H1 (cell line): ENCODE data around the gene MEIOSIN. TPM values are rescaled to one million over a fixed set of nuclear protein-coding genes. Genes with fewer than 3 reads are reported as not detected.

ENCODE experiments used
- CTCF ChIA-PET: fragments of 300-600 bp; sonication (Branson Sonifier 250); formaldehyde crosslinking; loops from one replicate; lab custom pipeline; 2021; ENCODE audit not compliant: partially characterized antibody; lab: Charles Lee
- POLR2A ChIA-PET: fragments of 300-600 bp; sonication (Branson Sonifier 250); formaldehyde crosslinking; loops from one replicate; lab custom pipeline; 2021; ENCODE audit warnings: inconsistent platforms; ENCODE audit not compliant: partially characterized antibody; lab: Charles Lee
- DNase-seq, 2 experiments: peaks; one replicate each; pipeline versions ENCODE4 v3.0.0 to v3.0.0-alpha.2; 2010 to 2022; ENCODE audit warnings: low spot score in 2 of 2, low read depth in 1 of 2, mixed read lengths in 1 of 2
- FAIRE-seq: peaks from 2 replicates; lab custom pipeline; 2011; peaks lifted over from hg19 to GRCh38; lab: Jason Lieb, UNC
- H2AFZ ChIP-seq: 2 replicates; pipeline ENCODE4 v1.8.1; 2012; ENCODE audit warnings: low read length, inconsistent platforms
- H2AK5ac ChIP-seq: 2 replicates; pipeline ENCODE4 v1.6.1; 2013; ENCODE audit warnings: low read depth, low read length
- H2BK120ac ChIP-seq: replicated peaks from 2 replicates; pipeline ENCODE3; 2013; ENCODE audit warnings: low read depth, low read length, inconsistent platforms
- H2BK12ac ChIP-seq: 2 replicates; pipeline ENCODE4 v1.6.1; 2013; ENCODE audit warnings: low read depth, low read length
- H2BK15ac ChIP-seq: 2 replicates; pipeline ENCODE4 v1.6.1; 2013; ENCODE audit warnings: low read length
- H2BK20ac ChIP-seq: 2 replicates; pipeline ENCODE4 v1.6.1; 2013; ENCODE audit warnings: low read length
- H2BK5ac ChIP-seq: 2 replicates; pipeline ENCODE4 v1.6.1; 2013; ENCODE audit warnings: low read depth, low read length
- H3K14ac ChIP-seq: 2 replicates; pipeline ENCODE4 v1.6.1; 2013; ENCODE audit warnings: inconsistent platforms; ENCODE audit not compliant: insufficient read length
- H3K18ac ChIP-seq: 2 replicates; pipeline ENCODE4 v1.6.1; 2013; ENCODE audit warnings: low read length; ENCODE audit errors: extremely low read depth
- H3K23ac ChIP-seq: 2 replicates; pipeline ENCODE4 v1.6.1; 2013; ENCODE audit warnings: inconsistent platforms; ENCODE audit not compliant: insufficient read length
- H3K23me2 ChIP-seq: 2 replicates; pipeline ENCODE4 v1.6.1; 2013; ENCODE audit warnings: low read depth, low read length
- H3K27ac ChIP-seq: 2 replicates; pipeline ENCODE4 v1.6.1; 2011; ENCODE audit warnings: low read depth, low read length, inconsistent platforms
- H3K27me3 ChIP-seq, 4 experiments: replicated peaks in 1 of 4; 1 replicate in 1 of 4; 2 replicates in 3 of 4; pipeline versions ENCODE4 v1.6.1 to v1.8.1; 2011 to 2013; ENCODE audit warnings: low read length in 3 of 4, mild to moderate bottlenecking in 3 of 4, inconsistent platforms in 2 of 4, mixed read lengths in 2 of 4, moderate library complexity in 1 of 4; ENCODE audit not compliant: control insufficient read depth in 3 of 4, insufficient read depth in 3 of 4; ENCODE audit errors: extremely low read depth in 1 of 4
- H3K36me3 ChIP-seq, 4 experiments: 2 replicates each; pipeline versions ENCODE4 v1.6.1 to v1.8.1; 2011 to 2013; ENCODE audit warnings: mild to moderate bottlenecking in 4 of 4, low read length in 3 of 4, moderate library complexity in 2 of 4, control low read depth in 1 of 4, inconsistent platforms in 1 of 4; ENCODE audit not compliant: insufficient read depth in 4 of 4, control insufficient read depth in 2 of 4
- H3K4ac ChIP-seq: replicated peaks from 2 replicates; pipeline ENCODE3; 2013; ENCODE audit warnings: low read length, low read depth, mixed read lengths, inconsistent platforms; ENCODE audit not compliant: insufficient read length
- H3K4me1 ChIP-seq, 4 experiments: replicated peaks in 1 of 4; 1 replicate in 1 of 4; 2 replicates in 3 of 4; pipeline versions ENCODE4 v1.6.1 to v1.8.1; 2011 to 2013; ENCODE audit warnings: low read length in 3 of 4, inconsistent platforms in 2 of 4, mixed read lengths in 1 of 4; ENCODE audit not compliant: insufficient read depth in 4 of 4, control insufficient read depth in 3 of 4
- H3K4me2 ChIP-seq, 2 experiments: 2 replicates each; pipeline versions ENCODE4 v1.6.1 to v1.8.1; 2011 to 2013; ENCODE audit warnings: low read depth in 2 of 2, low read length in 2 of 2, control low read depth in 1 of 2, inconsistent platforms in 1 of 2, mild to moderate bottlenecking in 1 of 2; ENCODE audit not compliant: insufficient read depth in 1 of 2
- H3K4me3 ChIP-seq, 4 experiments: fragments of 200-600, 300-600 bp in 1 of 4; sonication (generic), shearing (Covaris generic), sonication (Bioruptor Twin) in 1 of 4; 2 replicates each; pipeline versions ENCODE4 v1.5.1 to v1.8.1; 2011 to 2016; ENCODE audit warnings: low read length in 4 of 4, low read depth in 3 of 4, control low read depth in 2 of 4, inconsistent platforms in 2 of 4, mild to moderate bottlenecking in 2 of 4, mixed read lengths in 1 of 4, moderate library complexity in 1 of 4; ENCODE audit not compliant: insufficient read depth in 2 of 4; ENCODE audit errors: extremely low read depth in 1 of 4
- H3K56ac ChIP-seq: replicated peaks from 2 replicates; pipeline ENCODE3; 2013; ENCODE audit warnings: low read depth, mild to moderate bottlenecking, mixed read lengths, low read length, inconsistent platforms; ENCODE audit not compliant: insufficient read length
- H3K79me1 ChIP-seq: 2 replicates; pipeline ENCODE4 v1.6.1; 2013; ENCODE audit warnings: low read depth, low read length, control low read depth
- H3K79me2 ChIP-seq, 2 experiments: 2 replicates each; pipeline versions ENCODE4 v1.6.1 to v1.8.1; 2012 to 2013; ENCODE audit warnings: low read length in 2 of 2, mild to moderate bottlenecking in 2 of 2, inconsistent platforms in 1 of 2; ENCODE audit not compliant: insufficient read depth in 2 of 2, control insufficient read depth in 1 of 2
- H3K9ac ChIP-seq, 4 experiments: replicated peaks in 1 of 4; 1 replicate in 1 of 4; 2 replicates in 3 of 4; pipeline versions ENCODE4 v1.6.1 to v1.8.1; 2011 to 2013; ENCODE audit warnings: low read depth in 3 of 4, low read length in 3 of 4, control low read depth in 2 of 4, mild to moderate bottlenecking in 2 of 4, moderate library complexity in 2 of 4, inconsistent platforms in 1 of 4; ENCODE audit errors: extremely low read depth in 1 of 4
- H3K9me3 ChIP-seq, 2 experiments: 2 replicates each; pipeline versions ENCODE4 v1.6.1 to v1.8.1; 2012 to 2013; ENCODE audit warnings: mild to moderate bottlenecking in 2 of 2, moderate library complexity in 2 of 2, control low read depth in 1 of 2, inconsistent platforms in 1 of 2, low read depth in 1 of 2, low read length in 1 of 2, mixed read lengths in 1 of 2; ENCODE audit not compliant: insufficient read depth in 2 of 2
- H4K20me1 ChIP-seq, 2 experiments: replicated peaks in 1 of 2; 2 replicates each; pipeline versions ENCODE3 to v1.8.1; 2011 to 2013; ENCODE audit warnings: inconsistent platforms in 2 of 2, low read length in 2 of 2, mild to moderate bottlenecking in 1 of 2; ENCODE audit not compliant: insufficient read depth in 2 of 2, control insufficient read depth in 1 of 2
- H4K5ac ChIP-seq: 2 replicates; pipeline ENCODE4 v1.6.1; 2013; ENCODE audit warnings: low read length, low read depth, mixed read lengths, inconsistent platforms; ENCODE audit not compliant: insufficient read length
- H4K8ac ChIP-seq: 2 replicates; pipeline ENCODE4 v1.8.0; 2013; ENCODE audit warnings: mild to moderate bottlenecking, moderate library complexity, low read length, inconsistent platforms; ENCODE audit not compliant: insufficient read depth; ENCODE audit errors: extremely low read depth
- H4K91ac ChIP-seq: replicated peaks from 2 replicates; pipeline ENCODE3; 2013; ENCODE audit warnings: low read length, mixed read lengths, inconsistent platforms; ENCODE audit not compliant: insufficient read length
- CTCF ChIP-seq, 3 experiments: IDR thresholded peaks; 1 replicate in 2 of 3; 2 replicates in 1 of 3; pipeline versions ENCODE4 v1.5.1 to v1.6.1; 2011; ENCODE audit warnings: low read length in 3 of 3, mild to moderate bottlenecking in 3 of 3, inconsistent platforms in 2 of 3, low read depth in 1 of 3, moderate library complexity in 1 of 3; ENCODE audit not compliant: insufficient read depth in 1 of 3; ENCODE audit errors: control extremely low read depth in 1 of 3
- WGBS, 2 experiments: shearing (Covaris generic) in 1 of 2; methylation state at CpG; one replicate each; pipeline versions ENCODE4 v1.1.6 to v1.1.7; 2013 to 2015; ENCODE audit warnings: low lambda C conversion rate in 2 of 2, mixed read lengths in 2 of 2, inconsistent platforms in 1 of 2, low coverage in 1 of 2, missing lambda C conversion rate in 1 of 2; ENCODE audit not compliant: insufficient replicate concordance in 2 of 2, insufficient coverage in 1 of 2, insufficient read length in 1 of 2; ENCODE audit errors: extremely low coverage in 1 of 2, missing lambda C conversion rate in 1 of 2; 5-methylcytosine and 5-hydroxymethylcytosine counted together
- polyA plus RNA-seq, 7 experiments: library from polyadenylated mRNA; depleted of rRNA in 3 of 7; stranded (reverse) in 5 of 7; unstranded in 2 of 7; fragments of >200 nt in 5 of 7; fragments of 200-250 nt in 2 of 7; gene quantifications; 1 replicate in 5 of 7; 2 replicates in 1 of 7; 4 replicates in 1 of 7; pipeline versions ENCODE4 v1.2.1 to v1.2.3, GENCODE V29; 2011 to 2013; ENCODE audit warnings: missing spikeins in 2 of 7, mixed read lengths in 2 of 7
- total RNA-seq: library from RNA; stranded (reverse); fragmentation: NEBNext Ultra II Directional; extraction: Animal tissue kit (Norgen Biotek cat#: 25700); gene quantifications from 2 replicates; pipeline ENCODE4 v1.2.1, GENCODE V29; 2021

Gene MEIOSIN
- total and polyA plus RNA-seq, 2 of the 8 experiments (the other 6 are each of a cell fraction or from before 2014, with no cell fraction given): 0.11 TPM; not detected in 1

GRCh38 chr19:45757695-45758094 lies 24.5 kb downstream of the MEIOSIN start:
- H2BK20ac ChIP-seq: no peak overlapping the region
- no peak for DNase-seq
- no peaks in the 10 kb centered on the region for H3K9me3 ChIP-seq
- no peak overlapping the region for H3K4ac ChIP-seq
- no peak overlapping the region for H4K5ac ChIP-seq
- no peak overlapping the region for H3K27ac ChIP-seq
- no peak overlapping the region for H3K18ac ChIP-seq
- WGBS, 2 experiments: 84% methylated on average over 8 of the region's 9 CpGs; no CpG with 5 or more reads in 1 of the 2 experiments
- H2AK5ac ChIP-seq: no peak overlapping the region
- POLR2A ChIA-PET: interaction anchor here (0.6 to 12.9 kb wide), 5 partner anchors 12 to 44 kb away, joined by 3 to 153 read pairs (median 5); partner anchors contain the start of gene SIX5
- H3K36me3 ChIP-seq: no peaks in the 10 kb centered on the region
- H3K9ac ChIP-seq: no peak overlapping the region
- no peak for TF ChIP-seq CTCF (IDR thresholded peaks at IDR 0.05; ENCODE audit: control extremely low read depth in 1 of 3, insufficient read depth in 1 of 3, low read depth in 1 of 3, low read length in 3 of 3)
- TF ChIP-seq, all 59 proteins: peak for 0
- no peak overlapping the region for H3K56ac ChIP-seq
- H3K4me2 ChIP-seq: no peak overlapping the region
- no peak overlapping the region for H3K23ac ChIP-seq
- H3K4me3 ChIP-seq: no peak overlapping the region
- no peak for FAIRE-seq
- CTCF ChIA-PET: interaction anchor here (0.6 to 1.3 kb wide), 7 partner anchors 9 to 272 kb away, joined by 3 to 8 read pairs (median 3); partner anchors contain the start of gene SIX5
- H2BK15ac ChIP-seq: no peak overlapping the region
- no peak overlapping the region for H4K91ac ChIP-seq
- H3K79me1 ChIP-seq: no peaks in the 10 kb centered on the region
- H2AFZ ChIP-seq: no peak overlapping the region
- peaks cover 2% of the 10 kb centered on the region; the same call in 1 of the 2 replicates for H3K23me2 ChIP-seq
- no peak overlapping the region for H2BK5ac ChIP-seq
- peaks cover 0 to 6% (median 1%) of the 10 kb centered on the region in 4 experiments; a peak in 1 of 7 replicates for H3K4me1 ChIP-seq
- no peak overlapping the region for H3K14ac ChIP-seq
- no peak overlapping the region for H2BK12ac ChIP-seq
- H4K8ac ChIP-seq: no peak overlapping the region
- H3K27me3 ChIP-seq: peaks cover 0 to 2% (median 1%) of the 10 kb centered on the region in 4 experiments; a peak in 1 of 7 replicates
- H3K79me2 ChIP-seq: no peaks in the 10 kb centered on the region
- H2BK120ac ChIP-seq: no peak overlapping the region
- H4K20me1 ChIP-seq: no peaks in the 10 kb centered on the region
